Stimulated activated CD4-positive, alpha-beta T cell treated with anti-CD3 and anti-CD28 coated beads, Interleukin-1b, Interleukin-23, amount 100 ng/mL, for 48 hours (primary cell): ENCODE measurements around the gene ITIH1.
A peak's percentile ranks its signal among the peaks of the same experiment; 100 is the strongest.

Experiments
- DNase-seq: peaks from one replicate; pipeline ENCODE4 v3.0.0-alpha.2; 2020

The ITIH1 gene

GRCh38 chr3:52817221-52817620 is 39.8 kb downstream of the ITIH1 start:
- no peak for DNase-seq

- no peak for DNase-seq
Measured at GRCh38 chr3:52817860-52818259, 40.5 kb downstream of the ITIH1 start.

- DNase-seq: no peak
Measured at GRCh38 chr3:52819936-52820335, 42.5 kb downstream of the ITIH1 start.

GRCh38 chr3:52820736-52821135 is 43.3 kb downstream of the ITIH1 start:
- peak; percentile 23 for DNase-seq

- DNase-seq: no peak
Measured at GRCh38 chr3:52822363-52822762, 45.0 kb downstream of the ITIH1 start.

- no peak for DNase-seq
Measured at GRCh38 chr3:52824037-52824436, 46.6 kb downstream of the ITIH1 start.

GRCh38 chr3:52827441-52827840 is 50.0 kb downstream of the ITIH1 start:
- DNase-seq: no peak

GRCh38 chr3:52827866-52828376 is 50.5 kb downstream of the ITIH1 start:
- DNase-seq: no peak

GRCh38 chr3:52829482-52829881 is 52.1 kb downstream of the ITIH1 start:
- DNase-seq: no peak

- DNase-seq: no peak
Measured at GRCh38 chr3:52829906-52830463, 52.6 kb downstream of the ITIH1 start.

GRCh38 chr3:52830535-52831258 is 53.3 kb downstream of the ITIH1 start, which contains the start of gene ITIH4:
TSS of gene ITIH4 (minus strand) at chr3:52830672. CDS start at chr3:52830642, 30 bp downstream.
- no peak for DNase-seq

GRCh38 chr3:52831500-52832301 is 54.3 kb downstream of the ITIH1 start:
- no peak for DNase-seq

- no peak for DNase-seq
Measured at GRCh38 chr3:52833202-52833601, 55.8 kb downstream of the ITIH1 start.

GRCh38 chr3:52834871-52835501 is 57.6 kb downstream of the ITIH1 start, which contains the start of gene MUSTN1:
TSS of gene MUSTN1 (minus strand) at chr3:52835019. CDS start at chr3:52834948, 71 bp downstream.
- DNase-seq: no peak

GRCh38 chr3:52835766-52836470 is 58.5 kb downstream of the ITIH1 start:
- no peak for DNase-seq

GRCh38 chr3:52836471-52836845 is 59.1 kb downstream of the ITIH1 start:
- DNase-seq: no peak

GRCh38 chr3:52836986-52837385 is 59.6 kb downstream of the ITIH1 start:
- no peak for DNase-seq

GRCh38 chr3:52838561-52839267 is 61.3 kb downstream of the ITIH1 start:
- DNase-seq: no peak

- no peak for DNase-seq
Measured at GRCh38 chr3:52839268-52839575, 61.8 kb downstream of the ITIH1 start.

- DNase-seq: no peak
Measured at GRCh38 chr3:52839892-52840545, 62.6 kb downstream of the ITIH1 start.

- DNase-seq: no peak
Measured at GRCh38 chr3:52841211-52841980, 64.0 kb downstream of the ITIH1 start.
